NCI-H1105 (cell line): ENCODE data around the gene IL21.
"Not testable (repeated sequence)": the region's sequence is repeated elsewhere in the genome, so short reads cannot be mapped to it uniquely, and the experiment has no call there.

Experiments used
- DNase-seq: peaks from one replicate; lab custom pipeline; 2025; lab: John Stamatoyannopoulos, UW

Gene IL21

DNA sequence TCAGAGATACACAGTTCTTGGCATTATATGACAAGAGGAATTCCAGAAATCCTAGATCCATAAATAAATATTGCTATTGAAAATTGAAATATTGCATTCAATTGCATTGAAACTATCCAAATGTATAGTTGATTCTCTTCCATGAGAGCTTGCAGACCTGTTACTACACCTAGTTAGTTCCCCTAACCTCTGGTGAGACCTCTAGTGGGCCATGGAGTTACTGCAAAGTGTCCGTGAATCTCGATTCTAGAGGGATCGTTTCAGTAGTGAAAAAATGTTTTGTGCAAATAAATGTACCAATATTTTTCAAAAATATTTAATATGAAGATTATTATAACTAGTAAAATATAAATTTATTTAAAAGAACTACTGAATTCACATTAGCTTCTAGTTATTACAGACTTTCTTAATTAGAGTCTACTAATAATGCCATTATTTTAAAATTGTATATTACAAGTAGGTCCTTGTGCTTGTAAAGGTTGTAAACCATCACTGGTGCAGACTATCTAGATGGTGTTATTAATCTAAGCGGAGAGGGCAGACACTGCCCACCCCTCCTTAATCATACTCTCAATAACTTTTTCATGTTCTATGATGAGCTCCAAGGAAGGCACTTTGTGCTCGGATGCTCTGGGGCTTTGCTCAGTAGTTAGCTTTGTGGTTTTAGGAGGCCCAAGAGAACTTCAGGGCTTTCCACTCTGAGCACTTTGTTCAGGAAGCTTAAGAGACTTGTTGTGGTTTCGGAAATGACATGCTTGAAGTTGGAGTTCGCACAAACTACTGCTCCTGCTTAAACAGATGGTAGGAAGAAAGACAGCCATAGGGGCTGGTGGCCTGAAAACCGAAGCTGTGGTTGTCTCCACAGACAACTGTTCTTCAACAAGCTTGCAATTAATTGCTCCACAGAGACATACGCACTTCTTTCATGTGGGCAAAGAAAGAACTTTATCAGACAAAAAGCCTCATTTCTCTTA is 42.8 kb downstream of the IL21 start:
- DNase-seq = peak; percentile 47

DNA sequence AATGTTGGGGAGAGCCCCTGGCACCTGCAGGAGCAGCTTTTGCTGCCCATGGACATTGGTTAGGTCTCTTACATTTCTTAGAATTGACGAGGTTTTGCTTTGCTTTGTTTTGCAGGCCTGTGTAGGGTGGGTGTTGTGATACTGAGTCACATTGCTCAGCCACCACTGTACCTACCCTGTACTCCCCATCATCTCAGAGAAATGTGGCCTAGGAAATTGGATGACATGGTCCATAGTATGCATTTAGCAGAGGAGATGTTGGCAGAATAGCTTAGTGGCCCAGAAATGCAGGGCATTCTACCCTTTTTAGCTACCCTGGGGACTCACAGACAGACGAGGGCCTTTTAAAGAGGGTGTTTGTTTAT is 43.7 kb downstream of the IL21 start:
- DNase-seq = no peak

DNA sequence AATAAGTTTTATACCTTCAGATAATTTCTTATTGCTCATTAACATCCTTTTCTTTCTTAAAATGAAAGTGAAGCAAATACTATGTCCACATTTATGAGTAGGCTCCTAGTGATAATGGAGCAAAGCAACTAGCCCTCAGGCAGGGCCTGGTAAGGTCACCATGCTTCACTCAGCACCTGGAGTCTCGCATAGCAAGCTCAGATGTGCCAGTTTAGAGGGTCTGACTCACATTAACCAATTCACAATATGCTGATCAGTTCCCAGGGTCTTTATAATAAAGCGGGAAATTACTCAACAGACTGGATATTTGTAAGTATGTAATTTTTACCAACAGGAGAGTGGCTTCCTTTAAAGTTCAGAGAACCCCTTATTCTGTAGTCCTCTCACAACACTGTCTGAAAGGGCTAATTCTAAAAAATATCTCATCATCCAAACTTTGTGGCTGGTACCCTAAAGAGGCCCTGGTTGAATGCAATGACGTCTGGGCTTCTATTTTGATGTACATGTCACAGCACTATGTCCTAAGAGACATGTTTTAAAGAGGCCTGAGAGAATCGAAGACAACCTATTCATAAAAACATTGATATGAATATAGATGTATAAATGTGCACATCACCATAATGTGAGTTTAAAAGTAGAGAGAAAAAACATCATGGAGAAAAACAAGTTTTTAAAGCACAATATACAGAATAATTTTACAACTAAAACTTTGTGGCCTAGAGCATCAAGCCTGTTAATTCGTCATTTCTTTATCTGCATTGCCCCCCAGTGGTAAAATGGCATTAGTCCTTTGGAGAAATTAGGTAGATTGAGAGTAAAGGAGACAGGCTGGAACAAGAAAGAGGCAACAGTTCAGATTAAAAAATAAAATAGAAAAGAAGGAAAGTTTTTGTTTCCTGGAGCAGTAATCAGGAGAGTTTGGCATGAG is 44.3 kb downstream of the IL21 start:
- DNase-seq = no peak

DNA sequence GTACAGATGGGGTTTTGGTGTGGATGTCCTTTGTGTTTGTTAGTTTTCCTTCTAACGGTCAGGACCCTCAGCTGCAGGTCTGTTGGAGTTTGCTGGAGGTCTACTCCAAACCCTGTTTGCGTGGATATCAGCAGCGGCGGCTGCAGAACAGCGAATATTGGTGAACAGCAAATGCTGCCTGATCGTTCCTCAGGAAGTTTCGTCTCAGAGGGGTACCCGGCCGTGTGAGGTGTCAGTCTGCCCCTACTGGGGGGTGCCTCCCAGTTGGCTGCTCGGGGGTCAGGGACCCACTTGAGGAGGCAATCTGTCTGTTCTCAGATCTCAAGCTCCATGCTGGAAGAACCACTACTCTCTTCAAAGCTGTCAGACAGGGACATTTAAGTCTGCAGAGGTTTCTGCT is 46.5 kb downstream of the IL21 start:
- not testable (repeated sequence) for DNase-seq

DNA sequence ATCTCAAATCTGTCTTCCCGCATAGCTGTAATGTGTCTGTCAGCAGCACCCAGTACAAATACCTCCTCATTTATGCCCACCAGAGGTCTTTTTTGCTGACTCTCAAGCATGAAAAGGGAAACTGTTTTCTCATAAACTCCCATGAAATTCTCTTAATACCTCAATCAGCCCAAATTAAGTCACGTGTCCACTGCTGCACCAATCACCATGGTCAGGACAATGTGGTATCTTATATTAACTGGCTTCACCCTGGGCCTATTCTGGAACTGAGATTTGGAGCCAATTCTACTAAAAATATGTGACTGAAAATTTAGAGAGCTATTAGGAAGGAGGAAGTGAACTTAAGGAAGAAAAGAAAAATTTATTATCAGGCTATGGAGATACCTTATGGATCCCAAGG is 58.4 kb downstream of the IL21 start:
- DNase-seq = no peak
